ENCODE results near the gene TTC17.

Gene TTC17

GRCh38 chr11:43537833-43538615, 179.3 kb downstream of the TTC17 start:
- TF ChIP-seq REST (IDR thresholded peaks at IDR 0.05; ENCODE audit: insufficient read depth in 1 of 2, low read depth in 2 of 2, low read length in 2 of 2) (no peak), POLR2AphosphoS5 (IDR thresholded peaks at IDR 0.05; ENCODE audit: low read depth, low read length) (no peak), FOXP2 (optimal IDR thresholded peaks at IDR 0.05; ENCODE audit: borderline replicate concordance, extremely low read depth, extremely low read length, insufficient read depth) (no peak), SIN3A (IDR thresholded peaks at IDR 0.05; ENCODE audit: borderline replicate concordance, insufficient read depth, low read length) (no peak), TAF1 (IDR thresholded peaks at IDR 0.05; ENCODE audit: borderline replicate concordance, insufficient read depth, low read length) (no peak)

DNA sequence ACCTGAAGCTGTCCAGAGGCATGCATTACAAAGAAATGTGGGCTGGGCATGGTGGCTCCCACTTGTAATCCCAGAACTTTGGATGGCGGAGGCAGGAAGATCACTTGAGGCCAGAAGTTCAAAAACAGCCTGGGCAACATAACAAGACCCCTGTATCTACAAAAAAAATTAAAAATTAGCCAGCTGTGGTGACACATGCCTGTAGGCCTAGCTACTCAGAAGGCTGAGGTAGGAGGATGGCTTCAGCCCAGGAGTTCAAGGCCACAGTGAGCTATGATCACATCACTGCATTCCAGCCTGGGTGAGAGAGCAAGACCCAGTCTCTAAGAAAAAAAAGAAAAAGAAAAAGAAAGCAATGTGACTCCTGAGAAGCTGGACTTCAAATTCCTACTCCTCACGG, 183.3 kb downstream of the TTC17 start:
- TF ChIP-seq REST (IDR thresholded peaks at IDR 0.05; ENCODE audit: insufficient read depth in 1 of 2, low read depth in 2 of 2, low read length in 2 of 2) (no peak), POLR2AphosphoS5 (IDR thresholded peaks at IDR 0.05; ENCODE audit: low read depth, low read length) (no peak), TAF1 (IDR thresholded peaks at IDR 0.05; ENCODE audit: borderline replicate concordance, insufficient read depth, low read length) (no peak), FOXP2 (optimal IDR thresholded peaks at IDR 0.05; ENCODE audit: borderline replicate concordance, extremely low read depth, extremely low read length, insufficient read depth) (no peak), SIN3A (IDR thresholded peaks at IDR 0.05; ENCODE audit: borderline replicate concordance, insufficient read depth, low read length) (no peak)

- TF ChIP-seq POLR2AphosphoS5 (IDR thresholded peaks at IDR 0.05; ENCODE audit: low read depth, low read length) (no peak), TAF1 (IDR thresholded peaks at IDR 0.05; ENCODE audit: borderline replicate concordance, insufficient read depth, low read length) (no peak), SIN3A (IDR thresholded peaks at IDR 0.05; ENCODE audit: borderline replicate concordance, insufficient read depth, low read length) (no peak), REST (IDR thresholded peaks at IDR 0.05; ENCODE audit: insufficient read depth in 1 of 2, low read depth in 2 of 2, low read length in 2 of 2) (no peak), FOXP2 (optimal IDR thresholded peaks at IDR 0.05; ENCODE audit: borderline replicate concordance, extremely low read depth, extremely low read length, insufficient read depth) (no peak)
These were observed 184.3 kb downstream of the TTC17 start for GRCh38 chr11:43542750-43543712.

Data from PFSK-1 (cell line).